Stimulated activated memory B cell treated with anti-CD40 and anti-IgM and Interleukin-4, amounts not matched to agents 10 μg/mL and 1 μg/mL and 100 μg/mL, for 72 hours (primary cell): ENCODE data around the gene KDELR3.
A peak's percentile ranks its signal among the peaks of the same experiment; 100 is the strongest.

ENCODE experiments used
- ATAC-seq: fragments of 150-1000 bp; cut with Tn5 transposase; 2 replicates; pipeline ENCODE4 v1.10.0; 2021
- H3K27ac Mint-ChIP-seq: one replicate; pipeline ENCODE4 v1.8.0; 2022; ENCODE audit warnings: mild to moderate bottlenecking, mixed read lengths
- H3K27me3 Mint-ChIP-seq: one replicate; pipeline ENCODE4 v1.8.0; 2022; ENCODE audit warnings: mixed read lengths
- H3K36me3 Mint-ChIP-seq: one replicate; pipeline ENCODE4 v1.8.0; 2022; ENCODE audit warnings: mixed read lengths
- H3K4me1 Mint-ChIP-seq: one replicate; pipeline ENCODE4 v1.8.0; 2022; ENCODE audit warnings: mixed read lengths
- H3K4me3 Mint-ChIP-seq: one replicate; pipeline ENCODE4 v1.8.0; 2022; ENCODE audit warnings: mild to moderate bottlenecking, moderate library complexity, mixed read lengths
- H3K9me3 Mint-ChIP-seq: one replicate; pipeline ENCODE4 v1.8.0; 2022; ENCODE audit warnings: mixed read lengths

KDELR3 gene

GRCh38 chr22:38432264-38432663, 35.6 kb upstream of the KDELR3 start:
- H3K27me3 Mint-ChIP-seq, result peaks cover 24% of the 10 kb centered on the region
- no peak overlapping the region for H3K27ac Mint-ChIP-seq
- no peak for ATAC-seq
- H3K4me1 Mint-ChIP-seq, result no peaks in the 10 kb centered on the region
- H3K9me3 Mint-ChIP-seq, result no peaks in the 10 kb centered on the region
- no peak overlapping the region for H3K4me3 Mint-ChIP-seq
- H3K36me3 Mint-ChIP-seq, result no peaks in the 10 kb centered on the region

- H3K27ac Mint-ChIP-seq, result no peak overlapping the region
- H3K36me3 Mint-ChIP-seq, result no peaks in the 10 kb centered on the region
- no peak for ATAC-seq
- H3K4me3 Mint-ChIP-seq, result no peak overlapping the region
- H3K4me1 Mint-ChIP-seq, result no peaks in the 10 kb centered on the region
- H3K27me3 Mint-ChIP-seq, result peaks cover 39% of the 10 kb centered on the region
- no peaks in the 10 kb centered on the region for H3K9me3 Mint-ChIP-seq
These were observed 34.0 kb upstream of the KDELR3 start for GRCh38 chr22:38433871-38434270.

GRCh38 chr22:38435010-38435409, 32.9 kb upstream of the KDELR3 start:
- no peak overlapping the region for H3K4me3 Mint-ChIP-seq
- no peaks in the 10 kb centered on the region for H3K9me3 Mint-ChIP-seq
- no peaks in the 10 kb centered on the region for H3K4me1 Mint-ChIP-seq
- no peak overlapping the region for H3K27ac Mint-ChIP-seq
- H3K27me3 Mint-ChIP-seq, result peaks cover 44% of the 10 kb centered on the region
- no peaks in the 10 kb centered on the region for H3K36me3 Mint-ChIP-seq
- no peak for ATAC-seq

- no peak for ATAC-seq
- H3K9me3 Mint-ChIP-seq, result no peaks in the 10 kb centered on the region
These were observed 31.9 kb upstream of the KDELR3 start for GRCh38 chr22:38435965-38436364.

GRCh38 chr22:38436629-38437395, 31.1 kb upstream of the KDELR3 start:
- Mint-ChIP-seq H3K4me1 (no peaks in the 10 kb centered on the region), H3K4me3 (no peak overlapping the region), H3K27me3 (peaks cover 62% of the 10 kb centered on the region), H3K9me3 (no peaks in the 10 kb centered on the region), H3K36me3 (no peaks in the 10 kb centered on the region), H3K27ac (no peak overlapping the region)
- ATAC-seq, result no peak

More at GRCh38 chr22:38435965-38436364, 31.9 kb upstream of the KDELR3 start:
- no peaks in the 10 kb centered on the region for H3K36me3 Mint-ChIP-seq
- no peak overlapping the region for H3K4me3 Mint-ChIP-seq
- peaks cover 54% of the 10 kb centered on the region for H3K27me3 Mint-ChIP-seq
- H3K27ac Mint-ChIP-seq, result no peak overlapping the region
- no peaks in the 10 kb centered on the region for H3K4me1 Mint-ChIP-seq

- no peaks in the 10 kb centered on the region for H3K4me1 Mint-ChIP-seq
- H3K36me3 Mint-ChIP-seq, result no peaks in the 10 kb centered on the region
- no peak overlapping the region for H3K4me3 Mint-ChIP-seq
- H3K27ac Mint-ChIP-seq, result no peak overlapping the region
- H3K27me3 Mint-ChIP-seq, result peaks cover 65% of the 10 kb centered on the region
- no peak for ATAC-seq
- no peaks in the 10 kb centered on the region for H3K9me3 Mint-ChIP-seq
These were observed 30.5 kb upstream of the KDELR3 start for GRCh38 chr22:38437416-38437815.

DNA sequence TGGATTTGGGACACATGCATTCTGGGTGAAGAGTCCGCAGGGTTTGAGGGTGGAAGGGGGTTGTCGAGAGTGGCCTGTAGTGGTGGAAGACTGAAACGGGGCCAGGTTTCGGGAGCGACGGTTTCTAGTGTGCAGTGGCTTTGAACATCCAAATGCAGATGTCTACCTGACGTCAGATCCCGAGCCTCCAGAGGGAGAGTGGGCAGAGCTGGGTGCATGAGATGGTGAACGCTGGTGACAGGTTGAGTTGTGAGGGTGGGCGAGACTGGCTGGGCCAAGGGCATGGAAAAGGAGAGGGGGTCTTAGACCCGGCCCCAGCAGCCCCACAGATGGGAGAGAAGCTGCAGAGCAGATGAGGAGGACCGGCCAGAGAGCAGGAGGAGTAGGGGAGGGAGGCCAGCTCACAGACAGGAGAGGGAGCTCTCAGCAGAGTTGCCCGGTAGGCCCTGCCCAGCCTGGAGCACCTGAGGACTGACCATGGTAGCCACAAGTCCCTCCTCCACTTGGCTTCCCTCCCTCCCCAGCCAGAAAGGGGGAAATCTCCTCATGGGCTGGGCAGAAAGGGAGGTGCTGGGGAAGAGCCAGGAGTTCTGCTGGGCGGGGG, 27.0 kb upstream of the KDELR3 start:
- ATAC-seq, result no peak
- H3K27ac Mint-ChIP-seq, result no peak overlapping the region
- H3K36me3 Mint-ChIP-seq, result no peaks in the 10 kb centered on the region
- peaks cover 87% of the 10 kb centered on the region for H3K27me3 Mint-ChIP-seq
- no peaks in the 10 kb centered on the region for H3K9me3 Mint-ChIP-seq
- no peak overlapping the region for H3K4me3 Mint-ChIP-seq
- H3K4me1 Mint-ChIP-seq, result no peaks in the 10 kb centered on the region

DNA sequence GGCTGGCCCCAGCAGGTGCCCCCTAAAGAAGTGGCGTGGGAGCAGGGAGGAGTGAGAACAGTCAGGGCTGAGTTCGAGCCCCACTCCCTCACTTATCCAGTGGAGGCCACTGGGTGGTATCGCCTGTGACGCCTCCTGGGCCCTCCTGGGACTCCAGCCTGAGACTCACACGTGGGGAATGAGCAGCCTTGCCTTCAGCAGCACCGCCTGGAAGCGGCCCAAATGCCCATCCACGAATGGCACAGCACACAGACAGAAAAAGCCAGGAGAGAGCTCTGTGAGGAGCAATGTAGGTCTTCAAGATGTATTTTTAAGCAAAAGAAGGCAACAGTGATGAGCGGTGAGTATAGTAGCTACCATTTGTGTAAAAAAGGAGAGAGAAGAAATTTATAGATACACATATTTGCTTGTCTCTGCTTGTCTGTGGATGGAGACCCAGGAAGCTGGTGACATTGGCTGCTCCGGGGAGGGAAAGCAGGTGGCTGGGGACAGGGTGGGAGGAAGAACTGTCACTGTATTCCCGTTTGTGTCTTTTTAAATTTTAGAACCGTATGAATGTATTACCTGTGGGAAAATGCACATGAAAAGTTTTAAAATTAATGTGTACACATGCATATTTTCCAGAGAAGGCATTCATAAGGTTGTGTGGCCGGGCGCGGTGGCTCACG, 26.1 kb upstream of the KDELR3 start:
- Mint-ChIP-seq H3K27me3 (peaks cover 85% of the 10 kb centered on the region), H3K4me1 (no peaks in the 10 kb centered on the region), H3K4me3 (no peak overlapping the region), H3K9me3 (no peaks in the 10 kb centered on the region), H3K36me3 (no peaks in the 10 kb centered on the region), H3K27ac (no peak overlapping the region)
- ATAC-seq, result peak; percentile 9

DNA sequence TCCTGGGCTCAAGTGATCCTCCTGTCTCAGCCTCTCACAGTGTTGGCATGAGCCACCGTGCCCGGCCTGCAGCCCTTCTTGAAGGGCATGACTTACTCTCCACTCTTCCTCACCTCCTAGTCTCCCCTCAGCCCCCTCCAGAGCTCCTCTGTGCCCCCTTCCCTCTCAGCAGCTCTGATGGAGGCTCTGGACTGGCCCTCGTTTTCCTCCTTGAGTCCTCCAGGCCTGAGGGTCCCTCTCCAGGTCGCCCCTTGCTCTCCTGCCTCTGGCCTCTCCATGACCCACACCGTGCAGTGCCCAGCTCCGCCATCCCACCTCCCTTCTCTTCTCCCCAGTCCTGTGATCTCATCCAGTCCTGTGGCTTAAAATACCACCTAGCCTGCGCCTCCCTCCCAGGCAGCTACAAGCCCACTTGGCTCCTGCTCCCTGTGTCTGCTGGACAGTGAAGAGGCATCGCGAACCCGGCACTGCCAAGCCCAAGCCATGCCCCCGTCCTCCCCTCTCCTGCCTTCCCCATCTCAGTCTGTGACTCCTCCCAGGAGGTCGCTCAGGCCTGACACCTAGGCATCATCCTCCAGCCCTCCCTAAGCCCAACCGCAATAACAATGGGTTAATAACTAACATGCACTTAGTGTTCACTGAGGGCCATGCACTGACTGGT, 24.8 kb upstream of the KDELR3 start:
- Mint-ChIP-seq H3K9me3 (no peaks in the 10 kb centered on the region), H3K27me3 (peaks cover 86% of the 10 kb centered on the region), H3K4me1 (no peaks in the 10 kb centered on the region), H3K36me3 (no peaks in the 10 kb centered on the region), H3K4me3 (no peak overlapping the region), H3K27ac (no peak overlapping the region)
- no peak for ATAC-seq

GRCh38 chr22:38443628-38444521, 24.0 kb upstream of the KDELR3 start:
- H3K4me3 Mint-ChIP-seq, result no peak overlapping the region
- no peaks in the 10 kb centered on the region for H3K4me1 Mint-ChIP-seq
- ATAC-seq, result no peak
- no peaks in the 10 kb centered on the region for H3K9me3 Mint-ChIP-seq
- H3K27me3 Mint-ChIP-seq, result peaks cover 86% of the 10 kb centered on the region
- no peak overlapping the region for H3K27ac Mint-ChIP-seq
- H3K36me3 Mint-ChIP-seq, result no peaks in the 10 kb centered on the region

DNA sequence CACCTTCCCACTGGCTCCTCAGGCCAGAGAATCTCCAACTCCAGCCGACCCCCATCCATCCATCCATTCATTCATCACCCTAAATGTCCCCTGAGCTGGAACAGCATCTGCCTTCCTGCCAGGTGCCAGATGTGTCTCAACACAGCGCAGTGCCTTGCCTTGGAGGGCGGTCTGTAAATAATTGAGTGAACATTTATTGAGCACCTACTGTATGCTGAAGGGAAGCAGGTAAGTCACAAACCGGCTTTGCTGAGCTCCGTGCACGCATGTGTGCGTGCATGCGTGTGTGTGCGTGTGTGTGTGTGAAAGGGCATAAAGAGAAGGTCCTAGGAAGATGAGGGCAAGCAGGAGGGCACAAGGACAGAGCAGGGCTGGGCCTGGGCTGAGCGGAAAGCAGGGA, 23.1 kb upstream of the KDELR3 start:
- no peaks in the 10 kb centered on the region for H3K36me3 Mint-ChIP-seq
- no peaks in the 10 kb centered on the region for H3K9me3 Mint-ChIP-seq
- no peak overlapping the region for H3K27ac Mint-ChIP-seq
- no peak overlapping the region for H3K4me3 Mint-ChIP-seq
- no peaks in the 10 kb centered on the region for H3K4me1 Mint-ChIP-seq
- peaks cover 89% of the 10 kb centered on the region for H3K27me3 Mint-ChIP-seq
- no peak for ATAC-seq

- no peak overlapping the region for H3K4me3 Mint-ChIP-seq
- H3K36me3 Mint-ChIP-seq, result no peaks in the 10 kb centered on the region
- no peaks in the 10 kb centered on the region for H3K4me1 Mint-ChIP-seq
- H3K27me3 Mint-ChIP-seq, result peaks cover 91% of the 10 kb centered on the region
- H3K27ac Mint-ChIP-seq, result no peak overlapping the region
- H3K9me3 Mint-ChIP-seq, result no peaks in the 10 kb centered on the region
- no peak for ATAC-seq
These were observed 21.8 kb upstream of the KDELR3 start for GRCh38 chr22:38446018-38446601.

DNA sequence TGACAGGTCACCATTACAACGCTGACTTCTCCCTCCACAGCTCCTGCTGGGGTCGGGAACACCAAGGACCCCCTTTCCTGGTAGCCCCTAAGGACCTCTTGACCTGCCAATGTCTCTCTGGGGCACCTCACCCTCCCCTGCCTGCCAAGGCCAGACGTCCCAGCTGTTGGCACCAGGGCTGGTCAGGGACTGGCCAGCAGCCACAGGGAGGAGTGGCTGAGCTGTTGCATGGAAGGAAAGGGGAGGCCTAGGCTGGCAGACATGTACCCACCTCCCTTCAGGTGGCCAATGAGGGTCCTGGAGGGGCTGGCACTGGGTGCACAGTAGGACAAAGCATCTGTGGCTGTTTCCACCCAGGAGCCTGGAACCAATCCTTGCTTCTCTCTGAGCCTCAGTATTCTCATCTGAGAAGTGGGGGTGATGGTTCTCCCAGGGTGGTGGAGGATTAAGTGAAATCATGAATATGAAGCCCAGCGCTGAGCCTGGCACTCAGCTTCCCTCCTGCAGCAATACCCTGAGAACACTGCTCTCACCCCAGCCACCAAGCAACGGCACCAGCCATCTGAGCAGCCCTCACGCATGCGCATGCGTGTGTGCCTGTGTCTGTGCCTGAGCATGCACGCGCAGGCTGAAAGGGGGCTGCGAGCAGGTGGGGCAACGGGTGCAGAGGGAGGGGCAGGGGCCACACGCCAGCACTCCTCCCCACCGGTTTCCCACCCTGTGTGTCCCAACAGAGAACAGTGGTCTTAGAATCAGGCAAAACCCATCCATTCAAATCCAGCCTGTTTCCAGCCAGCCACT, 18.8 kb upstream of the KDELR3 start:
- peaks cover 4% of the 10 kb centered on the region for H3K4me1 Mint-ChIP-seq

GRCh38 chr22:38449776-38450175, 18.1 kb upstream of the KDELR3 start:
- Mint-ChIP-seq H3K27me3 (peaks cover 98% of the 10 kb centered on the region), H3K9me3 (no peaks in the 10 kb centered on the region), H3K4me3 (no peak overlapping the region), H3K27ac (no peak overlapping the region), H3K4me1 (peaks cover 9% of the 10 kb centered on the region), H3K36me3 (no peaks in the 10 kb centered on the region)
- ATAC-seq, result no peak

More for the DNA sequence above, 18.8 kb upstream of the KDELR3 start:
- no peak for ATAC-seq
- Mint-ChIP-seq H3K9me3 (no peaks in the 10 kb centered on the region), H3K4me3 (no peak overlapping the region), H3K36me3 (no peaks in the 10 kb centered on the region), H3K27me3 (peaks cover 98% of the 10 kb centered on the region), H3K27ac (no peak overlapping the region)
